T-helper 2 cell treated with Interferon-gamma antibody and Interleukin-4, amounts not matched to agents 100 ng/mL and 5 ng/mL, for 36 hours (primary cell): ENCODE measurements around the gene TCAF2. TPM values are rescaled to one million over a fixed set of nuclear protein-coding genes. Genes with fewer than 3 reads are reported as not detected.

ENCODE experiments used
- total RNA-seq: library from RNA; stranded (reverse); gene quantifications from 2 replicates; pipeline ENCODE4 v1.2.3, GENCODE V29; 2022

TCAF2 gene
- total RNA-seq, 1 donor from 2014 or later: 21.3 TPM

Other genes starting within 250 kb of the TCAF2 start
- gene ZYX, start 239.6 kb upstream of the TCAF2 start, total RNA-seq: 168 and 171 TPM in 2 replicates
- gene EPHA1, start 212.1 kb upstream of the TCAF2 start, total RNA-seq: 0.73 and 1.9 TPM in 2 replicates
- gene TAS2R60, start 177.5 kb upstream of the TCAF2 start, total RNA-seq: not detected in 2 replicates
- not detected in 2 replicates for gene TAS2R41, start 143.1 kb upstream of the TCAF2 start, total RNA-seq
- gene CTAGE15, start 49.2 kb upstream of the TCAF2 start, total RNA-seq: 1.3 and 2.0 TPM in 2 replicates
- gene CTAGE6, start 136.7 kb downstream of the TCAF2 start, total RNA-seq: 0.98 and 1.2 TPM in 2 replicates